ENCODE results near the gene HMGXB3.
"Not testable (repeated sequence)": the region's sequence is repeated elsewhere in the genome, so short reads cannot be mapped to it uniquely, and the experiment has no call there.

DNA sequence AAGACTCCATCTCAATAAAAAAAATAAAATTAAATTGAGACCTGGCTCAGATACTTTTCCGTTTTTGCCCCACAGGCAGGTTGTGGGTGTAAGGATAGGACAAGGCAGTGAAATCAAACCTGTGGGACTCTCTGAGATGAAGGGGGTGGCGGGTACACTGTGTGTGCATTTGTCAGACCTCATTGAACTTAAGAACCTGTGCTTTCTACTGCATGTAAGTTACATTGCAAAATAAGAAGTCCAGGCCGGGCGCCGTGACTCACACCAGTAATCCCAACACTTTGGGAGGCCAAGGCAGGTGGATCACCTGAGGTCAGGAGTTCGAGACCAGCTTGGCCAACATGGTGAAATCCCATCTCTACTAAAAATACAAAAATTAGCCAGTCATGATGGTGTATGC is 84.2 kb downstream of the HMGXB3 start:
- not testable (repeated sequence) for TF ChIP-seq ZNF274 (IDR thresholded peaks at IDR 0.05; ENCODE audit: low read depth, low read length); YY1 (IDR thresholded peaks at IDR 0.05; ENCODE audit: insufficient read depth, insufficient read length); SUZ12 (IDR thresholded peaks at IDR 0.05; ENCODE audit: extremely low read depth, insufficient read depth, insufficient read length)

Data from NT2/D1 (cell line).